ENCODE measurements around the gene CLUH.
"Not testable (repeated sequence)": the region's sequence is repeated elsewhere in the genome, so short reads cannot be mapped to it uniquely, and the experiment has no call there.

Gene CLUH

GRCh38 chr17:2701161-2701995 is 10.2 kb downstream of the CLUH start:
- DNase-seq (ENCODE audit: low read depth in 2 of 2), result no peak

DNA sequence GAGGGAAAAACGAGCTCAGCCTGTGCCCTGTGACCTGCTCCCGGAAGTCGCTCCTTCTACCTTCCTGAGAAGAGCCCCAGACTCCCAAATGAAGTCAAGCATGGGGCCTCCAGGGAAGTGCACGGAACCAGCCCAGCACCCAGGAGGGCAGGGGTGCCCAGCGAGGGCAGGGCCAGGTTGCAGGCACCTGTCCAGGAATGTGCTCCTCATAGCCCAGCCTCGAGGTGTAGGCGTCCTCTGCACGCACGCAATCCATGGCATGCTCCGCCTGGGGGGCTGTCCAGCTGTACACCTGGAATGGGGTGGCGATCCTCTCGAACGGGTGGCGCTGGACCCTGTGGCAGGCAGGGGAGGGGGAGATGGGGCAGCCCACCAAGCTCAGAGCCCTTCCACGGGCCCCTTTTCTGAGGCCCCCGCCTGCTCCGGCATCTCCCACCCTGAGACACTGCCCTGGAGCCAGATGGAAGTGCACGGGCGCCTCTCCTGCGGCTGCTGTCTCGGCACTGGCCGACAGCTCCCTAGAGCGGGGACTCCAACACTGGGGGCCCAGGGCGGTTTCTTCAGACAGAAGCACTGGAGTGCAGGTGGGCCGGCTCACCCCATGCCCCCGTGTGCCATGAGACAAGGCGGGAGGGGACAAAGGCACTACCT is 10.9 kb downstream of the CLUH start:
- DNase-seq (ENCODE audit: low read depth in 2 of 2), result no peak

DNA sequence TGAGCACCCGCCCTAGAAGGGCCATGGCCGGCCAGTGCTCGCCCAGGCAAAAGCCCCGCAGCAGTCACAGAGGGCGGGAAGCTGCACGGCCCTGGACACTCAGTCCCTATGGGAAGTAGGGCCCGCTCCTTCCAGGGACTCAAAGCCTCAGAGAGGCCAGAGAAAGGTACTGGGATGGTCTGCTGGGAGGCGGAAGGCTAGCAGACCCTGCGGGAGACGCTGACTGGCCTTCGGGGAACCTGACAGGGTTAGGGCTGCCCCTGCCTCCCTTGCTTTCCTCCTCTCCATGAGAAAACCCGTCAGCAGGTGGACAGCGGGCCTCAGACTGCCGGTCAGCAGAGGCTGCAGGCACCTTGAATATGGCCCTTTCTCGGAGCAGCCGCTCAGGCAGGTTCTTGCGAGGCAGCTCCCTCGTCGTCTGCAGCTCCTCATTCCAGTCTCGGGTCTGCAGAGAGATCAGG is 11.5 kb downstream of the CLUH start:
- DNase-seq (ENCODE audit: low read depth in 2 of 2), result no peak

- DNase-seq (ENCODE audit: low read depth in 2 of 2), result not testable (repeated sequence)
Measured at GRCh38 chr17:2699216-2699805, 12.3 kb downstream of the CLUH start.

DNA sequence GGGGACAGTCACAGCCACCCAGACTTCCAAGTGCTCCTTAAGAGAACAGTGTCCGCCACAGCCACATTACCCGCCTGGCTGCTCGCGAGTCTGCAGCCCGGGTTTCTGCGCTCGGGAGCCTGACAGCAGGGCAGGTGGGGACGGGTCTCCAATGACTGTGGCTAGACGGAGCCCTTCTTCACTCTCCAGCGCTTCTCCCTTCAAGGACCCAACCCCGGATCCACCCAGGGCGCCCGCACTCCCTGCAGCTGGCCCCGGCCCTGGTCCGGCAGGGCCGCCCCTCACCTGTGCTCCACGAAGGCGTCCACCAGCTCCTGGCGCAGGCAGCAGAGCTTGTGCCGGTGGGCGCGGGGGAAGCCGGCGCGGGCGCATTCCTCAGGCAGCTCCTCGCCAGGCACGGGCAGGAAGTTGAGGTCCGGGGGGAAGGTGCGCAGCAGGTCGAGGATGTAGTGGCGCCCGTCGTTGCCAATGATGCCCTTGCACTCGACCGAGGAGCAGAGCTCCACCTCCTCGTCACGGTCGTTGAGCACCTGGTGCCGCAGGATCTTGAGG is 13.9 kb downstream of the CLUH start:
- no peak for DNase-seq (ENCODE audit: low read depth in 2 of 2)

- no peak for DNase-seq (ENCODE audit: low read depth in 2 of 2)
Measured at GRCh38 chr17:2695961-2696760, 15.4 kb downstream of the CLUH start.

GRCh38 chr17:2695243-2695960 is 16.2 kb downstream of the CLUH start:
- no peak for DNase-seq (ENCODE audit: low read depth in 2 of 2)

DNA sequence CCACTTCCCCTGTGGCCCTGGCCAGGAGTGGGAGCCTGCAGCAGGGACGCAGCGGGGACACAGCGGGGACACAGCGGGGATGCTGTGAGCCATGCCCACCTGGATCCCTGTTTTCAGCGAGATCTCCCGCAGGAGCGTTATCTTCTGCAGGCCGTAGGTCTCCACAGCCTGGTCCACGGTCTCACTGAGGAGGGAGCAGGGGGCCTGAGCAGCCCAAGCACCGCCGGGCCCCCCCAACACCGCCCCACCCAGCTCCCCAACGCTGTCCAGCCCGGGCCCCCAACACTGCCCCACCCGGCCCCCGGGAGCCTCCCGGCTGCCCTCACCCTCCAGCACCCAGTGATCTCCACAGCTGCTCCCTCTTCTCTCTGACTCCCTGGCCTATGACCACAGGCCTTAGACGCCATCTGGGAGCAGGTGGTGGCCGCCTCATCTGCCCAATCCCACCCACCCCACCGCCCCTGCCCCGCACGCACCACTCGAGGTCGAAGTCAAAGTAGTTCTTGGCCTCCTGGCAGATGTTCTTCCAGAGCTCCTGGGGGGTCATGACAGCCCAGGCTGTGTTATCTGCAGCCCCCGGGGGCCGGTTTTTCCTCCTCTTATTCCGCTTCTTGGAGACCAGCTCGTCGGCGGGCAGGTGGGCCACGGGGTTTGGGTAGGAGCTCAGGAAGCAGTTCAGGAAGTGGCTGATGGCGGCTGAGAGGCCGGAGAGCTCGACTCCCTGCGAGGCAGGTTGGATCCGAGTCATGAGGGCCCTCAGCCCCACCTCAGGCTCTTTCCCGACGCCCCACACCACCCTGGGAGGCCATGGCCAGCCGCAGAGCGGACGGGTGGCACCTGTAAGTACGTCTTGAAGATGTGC is 17.0 kb downstream of the CLUH start:
- no peak for DNase-seq (ENCODE audit: low read depth in 2 of 2)

DNA sequence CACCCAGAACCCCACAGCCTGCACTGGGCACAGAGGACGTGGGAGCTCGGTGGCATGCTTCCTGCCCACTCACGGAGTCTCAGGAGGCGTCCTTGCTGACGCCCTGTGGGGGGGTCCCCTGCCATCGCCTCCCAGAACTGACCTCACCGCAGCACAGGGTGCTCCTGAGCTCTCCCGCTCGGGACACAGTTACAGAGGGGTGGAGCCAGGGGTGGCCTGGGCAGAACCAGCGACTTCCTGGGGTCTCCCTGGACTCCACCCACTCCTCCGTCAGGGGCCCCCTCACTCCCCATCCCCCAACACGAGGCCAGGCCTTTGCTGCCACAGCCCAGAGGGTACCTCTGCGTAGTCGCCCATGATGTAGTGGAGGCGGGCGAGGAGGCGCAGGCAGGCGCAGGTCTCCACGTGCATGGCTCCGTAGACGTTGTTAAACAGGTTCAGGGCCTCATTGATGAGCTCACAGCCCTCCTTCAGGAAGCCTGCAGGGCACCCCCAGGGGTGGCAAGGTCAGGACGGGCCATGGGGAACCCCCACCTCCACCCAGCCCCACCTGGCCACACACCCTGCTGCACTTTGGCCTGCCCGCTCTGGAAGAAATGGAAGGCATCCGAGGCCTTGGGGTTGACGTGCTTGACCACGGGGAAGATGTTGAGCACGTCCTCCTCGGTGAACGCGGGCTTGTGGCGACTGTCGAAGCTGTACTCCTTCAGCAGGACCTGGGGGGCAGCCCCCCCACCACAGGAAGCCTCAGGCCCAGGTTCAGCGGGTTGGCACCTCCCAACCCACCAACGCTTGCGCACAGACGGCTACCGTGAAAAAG is 17.8 kb downstream of the CLUH start:
- no peak for DNase-seq (ENCODE audit: low read depth in 2 of 2)

DNA sequence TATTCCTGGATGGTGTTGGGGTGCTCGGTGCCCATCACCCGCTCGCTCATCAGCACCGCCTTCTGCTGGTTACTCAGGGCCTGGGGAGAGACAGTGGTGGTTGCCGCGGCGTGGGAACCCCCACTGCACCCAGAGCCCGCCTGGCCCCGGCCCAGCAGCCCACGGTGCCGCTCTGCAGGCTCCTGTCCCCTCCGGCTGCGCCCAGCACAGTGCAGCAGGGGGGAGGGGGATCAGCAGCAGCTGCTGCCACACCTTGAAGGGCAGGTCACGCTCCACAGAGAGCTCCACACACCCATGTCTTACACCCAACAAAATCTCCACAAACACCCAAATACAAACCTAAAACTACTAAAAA is 18.8 kb downstream of the CLUH start:
- no peak for DNase-seq (ENCODE audit: low read depth in 2 of 2)

- no peak for DNase-seq (ENCODE audit: low read depth in 2 of 2)
Measured at GRCh38 chr17:2691965-2692780, 19.4 kb downstream of the CLUH start.

- DNase-seq (ENCODE audit: low read depth in 2 of 2), result no peak
Measured at GRCh38 chr17:2691069-2691871, 20.3 kb downstream of the CLUH start.

- DNase-seq (ENCODE audit: low read depth in 2 of 2), result no peak
Measured at GRCh38 chr17:2690165-2691068, 21.1 kb downstream of the CLUH start.

DNA sequence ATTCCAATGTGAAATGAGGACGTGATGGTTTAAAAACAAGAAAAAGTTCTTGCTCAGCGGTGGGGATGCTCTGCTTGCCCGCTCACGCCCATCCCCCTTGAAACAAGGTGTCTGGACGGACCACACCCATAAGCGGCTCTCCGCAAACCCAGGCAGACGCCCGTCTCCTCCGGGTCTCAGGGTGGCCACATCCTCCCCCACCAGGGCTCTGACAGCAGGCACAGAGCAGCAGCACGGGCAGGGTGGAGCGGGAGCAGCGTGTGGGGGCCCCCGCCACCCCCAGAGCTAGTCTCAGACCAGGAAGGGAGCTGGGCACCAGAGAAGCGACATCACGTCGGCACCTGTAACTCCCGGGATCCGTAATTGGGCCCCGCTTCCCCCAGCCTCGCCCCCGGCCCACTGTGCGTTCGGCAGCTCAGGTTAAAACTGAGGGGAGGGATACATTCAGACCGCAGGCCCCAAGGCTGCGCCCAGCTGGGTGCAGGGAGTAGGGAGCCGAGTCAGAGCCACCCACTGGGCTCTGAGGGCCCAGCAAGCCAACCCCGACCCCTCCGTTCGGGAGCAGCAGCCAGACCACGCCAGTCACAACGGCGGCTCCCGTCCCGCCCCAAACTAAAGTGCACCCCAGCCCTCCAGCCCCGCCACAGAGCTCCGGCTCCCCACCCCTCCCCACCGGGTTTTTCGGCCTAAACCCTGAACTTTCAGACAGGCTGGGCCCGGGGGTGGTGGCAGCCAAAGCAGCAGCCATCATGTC is 22.0 kb downstream of the CLUH start:
- no peak for DNase-seq (ENCODE audit: low read depth in 2 of 2)
